CD4-positive, alpha-beta T cell (primary cell): Measurements from ENCODE around the gene ADGRV1. TPM values are rescaled to one million over a fixed set of nuclear protein-coding genes. Genes with fewer than 3 reads are reported as not detected.

Experiments
- ATAC-seq: fragments of 200-7000 bp; cut with Tn5 transposase; one replicate; pipeline ENCODE4 v1.10.0; 2022; ENCODE audit warnings: mild to moderate bottlenecking; ENCODE audit not compliant: poor library complexity
- CTCF ChIA-PET: fragments of 350-600 bp; sonication (Branson Sonifier 250); formaldehyde crosslinking; loops from one replicate; lab custom pipeline; 2021; ENCODE audit warnings: antibody characterized with exemption, inconsistent platforms; lab: Charles Lee
- POLR2A ChIA-PET: fragments of 350-600 bp; sonication (Branson Sonifier 250); formaldehyde crosslinking; loops from one replicate; lab custom pipeline; 2021; ENCODE audit warnings: antibody characterized with exemption, inconsistent platforms; lab: Charles Lee
- DNase-seq, 14 experiments: peaks; one replicate each; pipeline ENCODE4 v3.0.0-alpha.2; 2013 to 2020; ENCODE audit warnings: mixed read lengths in 2 of 14
- H3K27ac ChIP-seq, 2 donors: one replicate each; pipeline versions ENCODE4 v1.5.1 to v1.7.0; 2013; ENCODE audit warnings: low read length in 2 of 2, low read depth in 1 of 2, mild to moderate bottlenecking in 1 of 2
- H3K27me3 ChIP-seq, 2 experiments: 1 replicate in 1 of 2; 2 replicates in 1 of 2; pipeline versions ENCODE4 v1.6.1 to v1.7.0; 2013; ENCODE audit warnings: low read length in 2 of 2, control low read depth in 1 of 2, mild to moderate bottlenecking in 1 of 2, moderate library complexity in 1 of 2; ENCODE audit not compliant: insufficient read depth in 2 of 2, control insufficient read depth in 1 of 2
- H3K36me3 ChIP-seq: one replicate; pipeline ENCODE4 v1.6.1; 2013; ENCODE audit warnings: low read length, control low read depth; ENCODE audit not compliant: insufficient read depth
- H3K4me1 ChIP-seq: one replicate; pipeline ENCODE4 v1.6.1; 2013; ENCODE audit warnings: low read length, control low read depth; ENCODE audit not compliant: insufficient read depth
- H3K4me3 ChIP-seq: one replicate; pipeline ENCODE4 v1.5.1; 2013; ENCODE audit warnings: mild to moderate bottlenecking, low read length, moderate library complexity
- H3K9me3 ChIP-seq, 2 experiments: 1 replicate in 1 of 2; 2 replicates in 1 of 2; pipeline versions ENCODE4 v1.6.1 to v1.7.0; 2013; ENCODE audit warnings: low read length in 2 of 2, mild to moderate bottlenecking in 2 of 2, control low read depth in 1 of 2, moderate library complexity in 1 of 2; ENCODE audit not compliant: control insufficient read depth in 1 of 2, insufficient read depth in 1 of 2
- H3K27ac Mint-ChIP-seq: one replicate; pipeline ENCODE4 v1.8.0; 2020; ENCODE audit warnings: mixed read lengths
- H3K27me3 Mint-ChIP-seq: one replicate; pipeline ENCODE4 v1.8.0; 2021; ENCODE audit warnings: mixed read lengths
- H3K36me3 Mint-ChIP-seq: one replicate; pipeline ENCODE4 v1.8.0; 2021; ENCODE audit warnings: low read depth, mixed read lengths
- H3K4me1 Mint-ChIP-seq: one replicate; pipeline ENCODE4 v1.8.0; 2021; ENCODE audit warnings: low read depth, mixed read lengths
- H3K4me3 Mint-ChIP-seq: one replicate; pipeline ENCODE4 v1.8.0; 2020; ENCODE audit warnings: mild to moderate bottlenecking, mixed read lengths
- H3K9me3 Mint-ChIP-seq: one replicate; pipeline ENCODE4 v1.8.0; 2020; ENCODE audit warnings: mixed read lengths
- intact Hi-C, 2 experiments: fragments of 100-400 bp; cut with DNase I in 1 of 2; cut with micrococcal nuclease in 1 of 2; formaldehyde crosslinking; loops; one replicate each; pipeline versions ENCODE4 v1.15.1 to v1.9.0; 2023 to 2025; cut with DNase I, micrococcal nuclease
- total RNA-seq, 174 experiments: library from RNA in 2 of 174; stranded (reverse) in 2 of 174; gene quantifications; one replicate each; pipeline ENCODE4 v1.2.3 and lab custom pipeline; 2021 to 2026
- TF ChIP-seq, protein P1 (sequence below): fragments of 200-600 bp; IDR thresholded peaks from one replicate; pipeline ENCODE4 v1.8.0; 2022; ENCODE audit warnings: antibody characterized with exemption, mild to moderate bottlenecking

The ADGRV1 gene
- total RNA-seq, 2 experiments from 2014 or later = 0.81 to 1.2 TPM

DNA sequence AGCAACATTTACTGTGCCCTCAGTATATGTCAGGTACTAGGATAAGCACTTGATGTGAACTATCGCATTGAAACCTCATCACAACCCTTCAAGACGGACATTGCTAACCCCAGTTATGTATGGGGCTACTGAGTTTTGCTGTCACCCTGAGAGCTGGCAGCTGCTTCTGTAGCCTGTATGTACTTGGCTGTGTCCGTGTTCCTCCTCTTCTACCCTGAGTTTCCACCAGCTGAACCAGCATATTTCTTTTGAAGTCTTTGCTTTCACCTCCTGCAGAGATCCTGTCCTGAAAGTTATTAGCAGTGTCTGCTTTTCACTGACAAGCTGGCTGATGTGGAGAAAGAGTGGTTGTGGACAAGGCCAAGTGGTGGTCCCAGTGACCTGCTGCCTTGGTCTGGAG lies 63.3 kb downstream of the ADGRV1 start:
- no peak overlapping the region for H3K27ac Mint-ChIP-seq
- no peaks in the 10 kb centered on the region for H3K36me3 Mint-ChIP-seq
- intact Hi-C loops = no loop called here
- Histone ChIP-seq H3K9me3 (no peaks in the 10 kb centered on the region), H3K27ac (no peak overlapping the region), H3K4me3 (no peak overlapping the region), H3K36me3 (no peaks in the 10 kb centered on the region), H3K4me1 (no peaks in the 10 kb centered on the region), H3K27me3 (no peaks in the 10 kb centered on the region)
- TF ChIP-seq, protein P1, sequence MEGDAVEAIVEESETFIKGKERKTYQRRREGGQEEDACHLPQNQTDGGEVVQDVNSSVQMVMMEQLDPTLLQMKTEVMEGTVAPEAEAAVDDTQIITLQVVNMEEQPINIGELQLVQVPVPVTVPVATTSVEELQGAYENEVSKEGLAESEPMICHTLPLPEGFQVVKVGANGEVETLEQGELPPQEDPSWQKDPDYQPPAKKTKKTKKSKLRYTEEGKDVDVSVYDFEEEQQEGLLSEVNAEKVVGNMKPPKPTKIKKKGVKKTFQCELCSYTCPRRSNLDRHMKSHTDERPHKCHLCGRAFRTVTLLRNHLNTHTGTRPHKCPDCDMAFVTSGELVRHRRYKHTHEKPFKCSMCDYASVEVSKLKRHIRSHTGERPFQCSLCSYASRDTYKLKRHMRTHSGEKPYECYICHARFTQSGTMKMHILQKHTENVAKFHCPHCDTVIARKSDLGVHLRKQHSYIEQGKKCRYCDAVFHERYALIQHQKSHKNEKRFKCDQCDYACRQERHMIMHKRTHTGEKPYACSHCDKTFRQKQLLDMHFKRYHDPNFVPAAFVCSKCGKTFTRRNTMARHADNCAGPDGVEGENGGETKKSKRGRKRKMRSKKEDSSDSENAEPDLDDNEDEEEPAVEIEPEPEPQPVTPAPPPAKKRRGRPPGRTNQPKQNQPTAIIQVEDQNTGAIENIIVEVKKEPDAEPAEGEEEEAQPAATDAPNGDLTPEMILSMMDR = no peak
- ChIA-PET CTCF (no interaction called here), POLR2A (no interaction called here)
- no peak for DNase-seq
- ATAC-seq = no peak
- H3K9me3 Mint-ChIP-seq = peaks cover 2% of the 10 kb centered on the region
- no peaks in the 10 kb centered on the region for H3K4me1 Mint-ChIP-seq
- H3K4me3 Mint-ChIP-seq = no peak overlapping the region
- peaks cover 4% of the 10 kb centered on the region for H3K27me3 Mint-ChIP-seq

- ChIA-PET CTCF (no interaction called here), POLR2A (interaction anchor here (0.7 kb wide), 1 partner anchor 305 kb away, joined by 3 read pairs; no protein-coding TSS in a partner anchor)
- intact Hi-C loops = no loop called here
- Mint-ChIP-seq H3K4me1 (no peaks in the 10 kb centered on the region), H3K27me3 (peaks cover 11% of the 10 kb centered on the region), H3K27ac (no peak overlapping the region), H3K4me3 (no peak overlapping the region), H3K9me3 (no peaks in the 10 kb centered on the region), H3K36me3 (no peaks in the 10 kb centered on the region)
- Histone ChIP-seq H3K4me3 (no peak overlapping the region), H3K27me3 (no peaks in the 10 kb centered on the region), H3K9me3 (no peaks in the 10 kb centered on the region), H3K36me3 (no peaks in the 10 kb centered on the region), H3K27ac (no peak overlapping the region), H3K4me1 (no peaks in the 10 kb centered on the region)
- ATAC-seq (no peak), DNase-seq (no peak)
- TF ChIP-seq, protein P1 = no peak
Measured at GRCh38 chr5:90626493-90626892, 67.9 kb downstream of the ADGRV1 start.

GRCh38 chr5:90628492-90628891 lies 69.9 kb downstream of the ADGRV1 start:
- no peak overlapping the region for H3K27ac ChIP-seq
- TF ChIP-seq, protein P1 = no peak
- ChIA-PET CTCF (no interaction called here), POLR2A (no interaction called here)
- H3K36me3 Mint-ChIP-seq = no peaks in the 10 kb centered on the region
- H3K4me1 Mint-ChIP-seq = no peaks in the 10 kb centered on the region
- no peaks in the 10 kb centered on the region for H3K9me3 ChIP-seq
- no peaks in the 10 kb centered on the region for H3K27me3 ChIP-seq
- H3K36me3 ChIP-seq = no peaks in the 10 kb centered on the region
- H3K27ac Mint-ChIP-seq = no peak overlapping the region
- DNase-seq (no peak), ATAC-seq (no peak)
- intact Hi-C loops = no loop called here
- H3K4me3 ChIP-seq = no peak overlapping the region
- peaks cover 11% of the 10 kb centered on the region for H3K27me3 Mint-ChIP-seq
- no peak overlapping the region for H3K4me3 Mint-ChIP-seq
- no peaks in the 10 kb centered on the region for H3K9me3 Mint-ChIP-seq
- no peaks in the 10 kb centered on the region for H3K4me1 ChIP-seq
